ENCODE results near the gene SPSB3. TPM values are rescaled to one million over a fixed set of nuclear protein-coding genes. Genes with fewer than 3 reads are reported as not detected.
"Not testable (repeated sequence)": the region's sequence is repeated elsewhere in the genome, so short reads cannot be mapped to it uniquely, and the experiment has no call there.

SPSB3 gene
- total and polyA plus RNA-seq, 12 donors, result 8.3 to 297 (median 107) TPM

DNA sequence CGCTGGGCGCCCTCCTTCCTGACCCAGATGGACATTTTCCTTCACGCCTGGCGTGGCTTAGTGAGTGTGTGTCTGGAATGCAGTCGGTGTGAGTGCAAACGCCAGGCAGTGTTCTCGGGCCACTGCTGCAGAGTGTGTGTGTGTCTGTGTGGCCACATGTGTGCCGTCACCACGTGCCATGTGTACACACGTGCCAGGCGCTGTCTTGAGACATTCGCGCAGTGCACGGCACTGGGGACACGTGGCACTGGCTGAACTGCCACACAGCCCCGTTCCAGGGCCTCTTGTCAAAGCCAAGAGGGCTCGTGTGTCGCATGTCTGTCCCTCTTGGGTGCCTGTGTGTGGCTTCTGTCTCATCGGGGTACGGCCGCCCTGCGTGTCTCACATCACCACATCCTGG is 47.6 kb downstream of the SPSB3 start:
- intact Hi-C loops (cut with DNase I), result no loop called here
- H3K4me3 ChIP-seq, result no peak overlapping the region
- no peak for DNase-seq
- H3K27ac ChIP-seq, result no peak overlapping the region
- no peaks in the 10 kb centered on the region for H3K9me3 ChIP-seq (replicated peaks in 1 of 3)
- no peaks in the 10 kb centered on the region for H3K27me3 ChIP-seq
- H3K36me3 ChIP-seq (replicated peaks in 1 of 2), result peaks cover 0 to 30% of the 10 kb centered on the region in 2 donors
- WGBS, 4 donors, result 90 to 97% (median 95%) methylated on average over 9 to 22 of the region's 22 CpGs
- H3K4me1 ChIP-seq (replicated peaks in 1 of 2), result no peaks in the 10 kb centered on the region
- TF ChIP-seq, protein P1, sequence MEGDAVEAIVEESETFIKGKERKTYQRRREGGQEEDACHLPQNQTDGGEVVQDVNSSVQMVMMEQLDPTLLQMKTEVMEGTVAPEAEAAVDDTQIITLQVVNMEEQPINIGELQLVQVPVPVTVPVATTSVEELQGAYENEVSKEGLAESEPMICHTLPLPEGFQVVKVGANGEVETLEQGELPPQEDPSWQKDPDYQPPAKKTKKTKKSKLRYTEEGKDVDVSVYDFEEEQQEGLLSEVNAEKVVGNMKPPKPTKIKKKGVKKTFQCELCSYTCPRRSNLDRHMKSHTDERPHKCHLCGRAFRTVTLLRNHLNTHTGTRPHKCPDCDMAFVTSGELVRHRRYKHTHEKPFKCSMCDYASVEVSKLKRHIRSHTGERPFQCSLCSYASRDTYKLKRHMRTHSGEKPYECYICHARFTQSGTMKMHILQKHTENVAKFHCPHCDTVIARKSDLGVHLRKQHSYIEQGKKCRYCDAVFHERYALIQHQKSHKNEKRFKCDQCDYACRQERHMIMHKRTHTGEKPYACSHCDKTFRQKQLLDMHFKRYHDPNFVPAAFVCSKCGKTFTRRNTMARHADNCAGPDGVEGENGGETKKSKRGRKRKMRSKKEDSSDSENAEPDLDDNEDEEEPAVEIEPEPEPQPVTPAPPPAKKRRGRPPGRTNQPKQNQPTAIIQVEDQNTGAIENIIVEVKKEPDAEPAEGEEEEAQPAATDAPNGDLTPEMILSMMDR (IDR thresholded peaks at IDR 0.05), result no peak
- TF ChIP-seq POLR2A (IDR thresholded peaks at IDR 0.05), result no peak

DNA sequence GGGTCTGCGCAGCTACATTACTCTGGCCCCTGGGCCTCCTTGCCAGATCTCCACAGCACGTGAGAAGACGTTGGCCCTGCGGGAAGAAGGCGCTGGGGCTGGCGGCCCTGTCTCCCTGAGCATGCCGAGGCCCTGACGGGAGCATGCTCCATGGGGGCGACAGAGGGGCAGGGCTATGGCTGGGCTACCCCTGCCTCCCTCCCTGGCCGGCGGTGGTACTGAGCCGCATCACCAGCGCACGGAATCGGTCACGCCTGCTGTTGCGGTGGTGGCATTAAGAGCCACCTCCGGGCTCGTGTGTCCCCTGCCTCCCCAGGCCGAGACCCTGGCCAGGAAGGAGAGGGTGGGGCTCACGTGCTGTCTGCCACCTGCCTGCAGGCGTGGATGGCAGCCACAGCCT is 48.2 kb downstream of the SPSB3 start:
- WGBS, 4 donors, result 92 to 98% (median 95%) methylated on average over 13 to 22 of the region's 22 CpGs; no CpG with 5 or more reads in 1 of the 4 donors
- Histone ChIP-seq H3K9me3 (replicated peaks in 1 of 3) (no peaks in the 10 kb centered on the region), H3K4me1 (replicated peaks in 1 of 2) (no peaks in the 10 kb centered on the region), H3K4me3 (no peak overlapping the region), H3K27ac (no peak overlapping the region), H3K27me3 (no peaks in the 10 kb centered on the region), H3K36me3 (replicated peaks in 1 of 2) (peaks cover 0 to 37% of the 10 kb centered on the region in 2 donors)
- intact Hi-C loops (cut with DNase I), result no loop called here
- no peak for TF ChIP-seq POLR2A (IDR thresholded peaks at IDR 0.05)
- TF ChIP-seq, protein P1 (IDR thresholded peaks at IDR 0.05), result no peak
- DNase-seq, result no peak

DNA sequence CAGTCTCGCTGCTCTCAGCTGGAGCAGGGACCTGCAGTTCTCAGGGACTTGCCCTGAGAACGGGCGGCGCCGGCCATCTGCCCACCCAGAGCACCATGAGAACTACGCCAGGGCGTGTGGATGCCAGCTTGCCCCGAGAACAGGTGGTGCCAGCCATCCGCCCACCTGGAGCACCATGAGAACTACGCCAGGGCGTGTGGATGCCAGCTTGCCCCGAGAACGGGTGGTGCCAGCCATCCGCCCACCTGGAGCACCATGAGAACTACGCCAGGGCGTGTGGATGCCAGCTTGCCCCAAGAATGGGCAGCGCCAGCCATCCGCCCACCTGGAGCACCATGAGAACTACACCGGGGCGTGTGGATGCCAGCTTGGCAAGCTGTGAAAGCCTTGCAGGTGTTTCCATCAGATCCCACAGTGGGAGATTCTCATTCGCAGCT is 49.8 kb downstream of the SPSB3 start:
- H3K9me3 ChIP-seq (replicated peaks in 1 of 3); H3K27ac ChIP-seq; DNase-seq; H3K27me3 ChIP-seq; H3K4me1 ChIP-seq (replicated peaks in 1 of 2); intact Hi-C loops (cut with DNase I); H3K4me3 ChIP-seq: not testable (repeated sequence)
- 90 to 94% (median 93%) methylated on average over 6 to 21 of the region's 21 CpGs for WGBS, 4 donors
- peaks cover 0 to 46% of the 10 kb centered on the region in 2 donors for H3K36me3 ChIP-seq (replicated peaks in 1 of 2)

DNA sequence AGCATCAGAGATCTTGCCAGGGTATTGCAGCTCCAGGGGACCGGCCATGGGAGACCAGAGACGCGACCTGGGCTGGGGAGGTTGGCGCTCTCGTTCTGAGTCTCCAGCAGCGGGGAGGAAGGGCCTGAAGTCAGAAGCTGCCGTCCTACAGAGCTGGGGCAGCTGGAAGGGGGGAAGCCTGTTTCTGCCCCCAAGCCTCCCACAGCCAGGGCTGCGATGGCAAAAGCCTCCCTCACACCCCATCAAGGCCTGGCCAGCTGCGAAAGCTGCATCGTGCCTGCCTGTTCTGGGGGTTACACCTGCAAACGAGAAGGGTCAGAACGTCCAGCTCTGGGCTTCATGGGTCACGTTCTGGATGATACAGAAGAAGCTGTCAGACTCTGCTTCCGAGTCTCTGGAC is 50.3 kb downstream of the SPSB3 start:
- no peaks in the 10 kb centered on the region for H3K4me1 ChIP-seq (replicated peaks in 1 of 2)
- intact Hi-C loops (cut with DNase I), result no loop called here
- 81 to 93% (median 88%) methylated on average over 3 to 14 of the region's 14 CpGs for WGBS, 4 donors

DNA sequence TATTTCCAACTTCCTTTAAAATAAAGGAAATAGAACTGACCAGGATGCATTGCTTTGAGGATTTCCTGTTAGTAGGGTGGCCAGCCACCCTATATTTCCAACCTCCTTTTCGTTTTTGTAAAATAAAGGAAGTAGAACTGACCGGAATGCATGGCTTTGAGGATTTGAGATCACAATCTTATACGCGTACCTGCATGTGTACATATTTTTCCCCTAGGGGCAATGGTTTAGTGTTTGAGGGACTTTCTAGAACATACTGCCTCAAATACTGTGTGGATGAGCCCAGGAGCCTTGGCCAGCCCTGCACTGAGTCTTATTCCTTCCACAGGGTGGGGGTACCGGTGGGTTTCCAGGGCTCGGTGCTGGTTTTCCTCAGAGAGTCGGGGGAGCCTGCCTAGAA is 50.8 kb downstream of the SPSB3 start:
- TF ChIP-seq, protein P1 (IDR thresholded peaks at IDR 0.05), result no peak
- no peak for TF ChIP-seq POLR2A (IDR thresholded peaks at IDR 0.05)
- peaks cover 0 to 51% of the 10 kb centered on the region in 2 donors for H3K36me3 ChIP-seq (replicated peaks in 1 of 2)
- H3K27me3 ChIP-seq, result no peaks in the 10 kb centered on the region
- 70 to 92% (median 72%) methylated on average over 6 to 7 of the region's 7 CpGs for WGBS, 4 donors
- no peak overlapping the region for H3K4me3 ChIP-seq
- H3K4me1 ChIP-seq (replicated peaks in 1 of 2), result no peaks in the 10 kb centered on the region
- intact Hi-C loops (cut with DNase I), result no loop called here
- DNase-seq, result no peak
- H3K9me3 ChIP-seq (replicated peaks in 1 of 3), result no peaks in the 10 kb centered on the region
- H3K27ac ChIP-seq, result peak overlapping the region in 1 of 5 donors; percentile 10

More for the DNA sequence above, 50.3 kb downstream of the SPSB3 start:
- Histone ChIP-seq H3K9me3 (replicated peaks in 1 of 3) (no peaks in the 10 kb centered on the region), H3K4me3 (no peak overlapping the region), H3K36me3 (replicated peaks in 1 of 2) (peaks cover 0 to 46% of the 10 kb centered on the region in 2 donors), H3K27ac (peak overlapping the region in 1 of 5 donors; percentile 10), H3K27me3 (no peaks in the 10 kb centered on the region)
- TF ChIP-seq POLR2A (IDR thresholded peaks at IDR 0.05), result no peak
- TF ChIP-seq, protein P1 (IDR thresholded peaks at IDR 0.05), result no peak
- no peak for DNase-seq
